ENCODE data around the gene UST. TPM values are rescaled to one million over a fixed set of nuclear protein-coding genes. Genes with fewer than 3 reads are reported as not detected.

The UST gene
- polyA plus RNA-seq, 1 donor from 2014 or later = 7.5 TPM

DNA sequence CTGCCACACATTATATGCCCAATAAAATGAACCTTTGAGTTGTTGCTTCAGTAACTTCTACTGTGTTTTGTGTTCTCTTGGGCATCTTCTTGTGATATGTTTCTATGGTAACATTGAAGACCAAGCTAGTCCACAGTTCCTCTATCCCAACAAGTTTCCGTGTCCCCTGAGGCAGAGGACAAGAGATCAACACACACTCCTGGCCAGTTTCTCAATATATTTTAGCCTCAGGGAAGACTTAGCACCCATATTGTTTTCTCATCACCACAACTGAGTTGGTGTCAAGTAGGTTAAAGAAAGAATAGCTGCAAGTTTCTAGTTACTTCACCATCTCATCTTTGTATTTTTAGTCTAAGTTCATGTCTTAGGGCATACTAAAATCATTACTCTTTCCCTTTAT, 277.5 kb downstream of the UST start:
- H3K27ac ChIP-seq (ENCODE audit: low read length) = no peak overlapping the region
- no peaks in the 10 kb centered on the region for H3K27me3 ChIP-seq (ENCODE audit: insufficient read depth, low read depth, low read length)
- no peaks in the 10 kb centered on the region for H3K36me3 ChIP-seq (ENCODE audit: insufficient read depth, low read length)
- TF ChIP-seq MXI1 (conservative IDR thresholded peaks at IDR 0.05; ENCODE audit: poor library complexity, severe bottlenecking) (no peak), POLR2AphosphoS5 (IDR thresholded peaks at IDR 0.05) (no peak), SMC3 (conservative IDR thresholded peaks at IDR 0.05; ENCODE audit: poor library complexity) (no peak), RAD21 (conservative IDR thresholded peaks at IDR 0.05) (no peak), EP300 (conservative IDR thresholded peaks at IDR 0.05; ENCODE audit: poor library complexity, severe bottlenecking) (no peak), EZH2 (IDR thresholded peaks at IDR 0.05; ENCODE audit: borderline replicate concordance, insufficient read depth, low read length, poor library complexity, severe bottlenecking) (no peak), TAF1 (IDR thresholded peaks at IDR 0.05; ENCODE audit: low read depth) (no peak)
- TF ChIP-seq, protein P1, sequence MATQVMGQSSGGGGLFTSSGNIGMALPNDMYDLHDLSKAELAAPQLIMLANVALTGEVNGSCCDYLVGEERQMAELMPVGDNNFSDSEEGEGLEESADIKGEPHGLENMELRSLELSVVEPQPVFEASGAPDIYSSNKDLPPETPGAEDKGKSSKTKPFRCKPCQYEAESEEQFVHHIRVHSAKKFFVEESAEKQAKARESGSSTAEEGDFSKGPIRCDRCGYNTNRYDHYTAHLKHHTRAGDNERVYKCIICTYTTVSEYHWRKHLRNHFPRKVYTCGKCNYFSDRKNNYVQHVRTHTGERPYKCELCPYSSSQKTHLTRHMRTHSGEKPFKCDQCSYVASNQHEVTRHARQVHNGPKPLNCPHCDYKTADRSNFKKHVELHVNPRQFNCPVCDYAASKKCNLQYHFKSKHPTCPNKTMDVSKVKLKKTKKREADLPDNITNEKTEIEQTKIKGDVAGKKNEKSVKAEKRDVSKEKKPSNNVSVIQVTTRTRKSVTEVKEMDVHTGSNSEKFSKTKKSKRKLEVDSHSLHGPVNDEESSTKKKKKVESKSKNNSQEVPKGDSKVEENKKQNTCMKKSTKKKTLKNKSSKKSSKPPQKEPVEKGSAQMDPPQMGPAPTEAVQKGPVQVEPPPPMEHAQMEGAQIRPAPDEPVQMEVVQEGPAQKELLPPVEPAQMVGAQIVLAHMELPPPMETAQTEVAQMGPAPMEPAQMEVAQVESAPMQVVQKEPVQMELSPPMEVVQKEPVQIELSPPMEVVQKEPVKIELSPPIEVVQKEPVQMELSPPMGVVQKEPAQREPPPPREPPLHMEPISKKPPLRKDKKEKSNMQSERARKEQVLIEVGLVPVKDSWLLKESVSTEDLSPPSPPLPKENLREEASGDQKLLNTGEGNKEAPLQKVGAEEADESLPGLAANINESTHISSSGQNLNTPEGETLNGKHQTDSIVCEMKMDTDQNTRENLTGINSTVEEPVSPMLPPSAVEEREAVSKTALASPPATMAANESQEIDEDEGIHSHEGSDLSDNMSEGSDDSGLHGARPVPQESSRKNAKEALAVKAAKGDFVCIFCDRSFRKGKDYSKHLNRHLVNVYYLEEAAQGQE (IDR thresholded peaks at IDR 0.05; ENCODE audit: borderline replicate concordance) = no peak
- TF ChIP-seq, protein P2, sequence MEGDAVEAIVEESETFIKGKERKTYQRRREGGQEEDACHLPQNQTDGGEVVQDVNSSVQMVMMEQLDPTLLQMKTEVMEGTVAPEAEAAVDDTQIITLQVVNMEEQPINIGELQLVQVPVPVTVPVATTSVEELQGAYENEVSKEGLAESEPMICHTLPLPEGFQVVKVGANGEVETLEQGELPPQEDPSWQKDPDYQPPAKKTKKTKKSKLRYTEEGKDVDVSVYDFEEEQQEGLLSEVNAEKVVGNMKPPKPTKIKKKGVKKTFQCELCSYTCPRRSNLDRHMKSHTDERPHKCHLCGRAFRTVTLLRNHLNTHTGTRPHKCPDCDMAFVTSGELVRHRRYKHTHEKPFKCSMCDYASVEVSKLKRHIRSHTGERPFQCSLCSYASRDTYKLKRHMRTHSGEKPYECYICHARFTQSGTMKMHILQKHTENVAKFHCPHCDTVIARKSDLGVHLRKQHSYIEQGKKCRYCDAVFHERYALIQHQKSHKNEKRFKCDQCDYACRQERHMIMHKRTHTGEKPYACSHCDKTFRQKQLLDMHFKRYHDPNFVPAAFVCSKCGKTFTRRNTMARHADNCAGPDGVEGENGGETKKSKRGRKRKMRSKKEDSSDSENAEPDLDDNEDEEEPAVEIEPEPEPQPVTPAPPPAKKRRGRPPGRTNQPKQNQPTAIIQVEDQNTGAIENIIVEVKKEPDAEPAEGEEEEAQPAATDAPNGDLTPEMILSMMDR (IDR thresholded peaks at IDR 0.05; ENCODE audit: poor library complexity, severe bottlenecking) = no peak
- H3F3A ChIP-seq (ENCODE audit: insufficient read depth, low read length, poor library complexity, severe bottlenecking) = no peaks in the 10 kb centered on the region
- no peak overlapping the region for H3K4me3 ChIP-seq (ENCODE audit: low read length)
- H3K9me2 ChIP-seq (ENCODE audit: insufficient read depth, low read length) = no peaks in the 10 kb centered on the region
- H3K9ac ChIP-seq (ENCODE audit: low read length) = no peak overlapping the region
- H2AFZ ChIP-seq (ENCODE audit: low read depth, low read length) = no peak overlapping the region
- H4K20me1 ChIP-seq (ENCODE audit: insufficient read depth) = no peaks in the 10 kb centered on the region
- H3K4me2 ChIP-seq (ENCODE audit: low read length) = no peak overlapping the region
- no peaks in the 10 kb centered on the region for H3K9me3 ChIP-seq (ENCODE audit: low read length)
- H3K79me2 ChIP-seq (replicated peaks; ENCODE audit: insufficient read depth, low read length) = no peaks in the 10 kb centered on the region

DNA sequence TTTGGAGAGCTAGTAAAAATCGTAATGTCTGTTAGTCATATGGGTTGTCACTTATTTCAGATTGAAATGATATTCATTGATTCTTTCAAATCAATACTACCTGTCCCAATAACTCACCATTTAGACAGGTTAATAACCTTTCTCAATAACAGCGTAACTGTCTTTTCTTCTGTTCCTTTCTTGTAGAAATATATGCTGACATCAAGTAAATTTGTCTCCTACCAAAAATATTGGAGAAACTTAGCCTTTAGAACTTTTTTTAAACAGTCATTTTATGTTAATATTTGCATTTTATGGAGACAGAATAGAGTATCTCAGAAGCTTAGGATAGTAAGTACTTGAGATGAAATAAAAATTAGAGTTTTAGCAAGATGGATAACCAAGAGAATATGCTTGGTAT, 278.2 kb downstream of the UST start:
- TF ChIP-seq EZH2 (IDR thresholded peaks at IDR 0.05; ENCODE audit: borderline replicate concordance, insufficient read depth, low read length, poor library complexity, severe bottlenecking) (no peak), SMC3 (conservative IDR thresholded peaks at IDR 0.05; ENCODE audit: poor library complexity) (no peak)

DNA sequence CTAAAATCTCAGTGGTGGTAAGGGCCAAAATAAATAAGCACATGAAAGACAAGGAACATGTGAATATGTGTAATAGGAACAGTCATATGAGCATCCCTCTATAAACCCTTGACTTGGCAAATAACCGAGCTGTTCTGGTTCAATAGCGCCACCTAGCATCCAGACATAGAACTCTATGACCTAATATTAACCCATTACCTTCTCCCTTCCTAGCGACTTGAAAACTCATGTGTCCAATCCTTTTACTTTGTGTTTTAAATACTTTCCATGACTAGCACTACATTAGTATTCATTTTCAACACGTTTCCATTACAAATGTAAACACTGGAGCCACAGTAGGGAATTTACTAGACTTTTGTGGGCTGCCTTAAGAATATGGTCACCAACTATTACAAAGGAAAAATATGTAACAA, 279.7 kb downstream of the UST start:
- no peaks in the 10 kb centered on the region for H3K9me2 ChIP-seq (ENCODE audit: insufficient read depth, low read length)
- no peak overlapping the region for H3K4me2 ChIP-seq (ENCODE audit: low read length)
- no peak overlapping the region for H2AFZ ChIP-seq (ENCODE audit: low read depth, low read length)
- H4K20me1 ChIP-seq (ENCODE audit: insufficient read depth) = no peaks in the 10 kb centered on the region
- no peaks in the 10 kb centered on the region for H3F3A ChIP-seq (ENCODE audit: insufficient read depth, low read length, poor library complexity, severe bottlenecking)
- H3K4me3 ChIP-seq (ENCODE audit: low read length) = no peak overlapping the region
- no peaks in the 10 kb centered on the region for H3K9me3 ChIP-seq (ENCODE audit: low read length)
- H3K9ac ChIP-seq (ENCODE audit: low read length) = no peak overlapping the region
- H3K27ac ChIP-seq (ENCODE audit: low read length) = no peak overlapping the region
- no peaks in the 10 kb centered on the region for H3K79me2 ChIP-seq (replicated peaks; ENCODE audit: insufficient read depth, low read length)
- no peaks in the 10 kb centered on the region for H3K27me3 ChIP-seq (ENCODE audit: insufficient read depth, low read depth, low read length)
- H3K36me3 ChIP-seq (ENCODE audit: insufficient read depth, low read length) = no peaks in the 10 kb centered on the region
- TF ChIP-seq, protein P2 (IDR thresholded peaks at IDR 0.05; ENCODE audit: poor library complexity, severe bottlenecking) = peak; percentile 70
- peak; percentile 69 for TF ChIP-seq RAD21 (conservative IDR thresholded peaks at IDR 0.05)
- peak; percentile 64 for TF ChIP-seq SMC3 (conservative IDR thresholded peaks at IDR 0.05; ENCODE audit: poor library complexity)
- no peak for TF ChIP-seq EP300 (conservative IDR thresholded peaks at IDR 0.05; ENCODE audit: poor library complexity, severe bottlenecking)

More for the DNA sequence above, 278.2 kb downstream of the UST start:
- no peaks in the 10 kb centered on the region for H4K20me1 ChIP-seq (ENCODE audit: insufficient read depth)
- no peaks in the 10 kb centered on the region for H3K9me2 ChIP-seq (ENCODE audit: insufficient read depth, low read length)
- H3K79me2 ChIP-seq (replicated peaks; ENCODE audit: insufficient read depth, low read length) = no peaks in the 10 kb centered on the region
- no peak overlapping the region for H3K9ac ChIP-seq (ENCODE audit: low read length)
- H3F3A ChIP-seq (ENCODE audit: insufficient read depth, low read length, poor library complexity, severe bottlenecking) = no peaks in the 10 kb centered on the region
- no peak overlapping the region for H3K4me3 ChIP-seq (ENCODE audit: low read length)
- no peaks in the 10 kb centered on the region for H3K36me3 ChIP-seq (ENCODE audit: insufficient read depth, low read length)
- H3K27ac ChIP-seq (ENCODE audit: low read length) = no peak overlapping the region
- no peak overlapping the region for H3K4me2 ChIP-seq (ENCODE audit: low read length)
- no peak overlapping the region for H2AFZ ChIP-seq (ENCODE audit: low read depth, low read length)
- no peaks in the 10 kb centered on the region for H3K27me3 ChIP-seq (ENCODE audit: insufficient read depth, low read depth, low read length)
- no peaks in the 10 kb centered on the region for H3K9me3 ChIP-seq (ENCODE audit: low read length)
